Activated CD8-positive, alpha-beta T cell treated with anti-CD3 and anti-CD28 coated beads for 36 hours (primary cell): ENCODE results near the gene ARRDC3. TPM values are rescaled to one million over a fixed set of nuclear protein-coding genes. Genes with fewer than 3 reads are reported as not detected.

Experiments used
- ATAC-seq: fragments of 200-7000 bp; cut with Tn5 transposase; one replicate; pipeline ENCODE4 v1.10.0; 2021; ENCODE audit warnings: mild to moderate bottlenecking, moderate library complexity
- CTCF ChIA-PET: fragments of 350-600 bp; sonication (Branson Sonifier 250); formaldehyde crosslinking; loops from one replicate; lab custom pipeline; 2021; ENCODE audit warnings: antibody characterized with exemption; lab: Charles Lee
- POLR2A ChIA-PET: fragments of 350-600 bp; sonication (Branson Sonifier 250); formaldehyde crosslinking; loops from one replicate; lab custom pipeline; 2021; ENCODE audit warnings: antibody characterized with exemption; lab: Charles Lee
- DNase-seq: peaks from one replicate; pipeline ENCODE4 v3.0.0-alpha.2; 2020
- H3K27ac Mint-ChIP-seq: one replicate; pipeline ENCODE4 v1.8.0; 2021; ENCODE audit warnings: mild to moderate bottlenecking, mixed read lengths
- H3K27me3 Mint-ChIP-seq: one replicate; pipeline ENCODE4 v1.8.0; 2021; ENCODE audit warnings: mixed read lengths
- H3K36me3 Mint-ChIP-seq: one replicate; pipeline ENCODE4 v1.8.0; 2021; ENCODE audit warnings: low read depth, mixed read lengths
- H3K4me1 Mint-ChIP-seq: one replicate; pipeline ENCODE4 v1.8.0; 2021; ENCODE audit warnings: low read depth, mixed read lengths
- H3K4me3 Mint-ChIP-seq: one replicate; pipeline ENCODE4 v1.8.0; 2021; ENCODE audit warnings: mild to moderate bottlenecking, moderate library complexity, mixed read lengths
- H3K9me3 Mint-ChIP-seq: one replicate; pipeline ENCODE4 v1.8.0; 2021; ENCODE audit warnings: mixed read lengths
- CTCF ChIP-seq: fragments of 200-600 bp; IDR thresholded peaks from one replicate; pipeline ENCODE4 v1.8.0; 2022; ENCODE audit warnings: antibody characterized with exemption, mild to moderate bottlenecking
- intact Hi-C: fragments of 100-400 bp; cut with micrococcal nuclease; formaldehyde crosslinking; loops from one replicate; pipeline ENCODE4 v1.10.0; 2022
- total RNA-seq, 2 experiments: library from RNA; stranded (reverse); gene quantifications; one replicate each; pipeline ENCODE4 v1.2.3, GENCODE V29; 2021

Gene ARRDC3
- total RNA-seq, 2 experiments from 2014 or later, result 35.4 to 39.2 TPM

GRCh38 chr5:91361790-91362189 is 21.3 kb downstream of the ARRDC3 start:
- intact Hi-C loops, result loop anchor here (5.0 kb wide), 1 partner anchor 49 kb away; no protein-coding TSS in a partner anchor
- Mint-ChIP-seq H3K27me3 (no peaks in the 10 kb centered on the region), H3K36me3 (peaks cover 22% of the 10 kb centered on the region), H3K27ac (peak overlapping the region; percentile 75), H3K4me3 (no peak overlapping the region), H3K9me3 (peaks cover 16% of the 10 kb centered on the region), H3K4me1 (peaks cover 14% of the 10 kb centered on the region)
- POLR2A ChIA-PET, result interaction anchor here (1.0 to 2.0 kb wide), 6 partner anchors 9 to 81 kb away, joined by 3 to 9 read pairs (median 4); partner anchors contain the start of gene ARRDC3
- CTCF ChIA-PET, result interaction anchor here (0.6 to 0.8 kb wide), 2 partner anchors 179 to 495 kb away, joined by 3 read pairs; no protein-coding TSS in a partner anchor
- DNase-seq (no peak), ATAC-seq (no peak)
- no peak for TF ChIP-seq CTCF

- TF ChIP-seq CTCF, result no peak
- Mint-ChIP-seq H3K36me3 (peaks cover 18% of the 10 kb centered on the region), H3K27ac (peak overlapping the region; percentile 75), H3K4me3 (peak overlapping the region; percentile 18), H3K27me3 (peaks cover 3% of the 10 kb centered on the region), H3K4me1 (peaks cover 14% of the 10 kb centered on the region), H3K9me3 (peaks cover 16% of the 10 kb centered on the region)
- POLR2A ChIA-PET, result interaction anchor here (1.0 to 2.0 kb wide), 4 partner anchors 10 to 80 kb away, joined by 3 to 9 read pairs (median 4); partner anchors contain the start of gene ARRDC3
- ATAC-seq (peak; percentile 79), DNase-seq (peak; percentile 26)
- intact Hi-C loops, result loop anchor here (5.0 kb wide), 1 partner anchor 49 kb away; no protein-coding TSS in a partner anchor
- CTCF ChIA-PET, result no interaction called here
Measured at GRCh38 chr5:91361055-91361701, 21.9 kb downstream of the ARRDC3 start.

GRCh38 chr5:91359962-91360609 is 23.0 kb downstream of the ARRDC3 start:
- no peak for TF ChIP-seq CTCF
- Mint-ChIP-seq H3K27ac (no peak overlapping the region), H3K27me3 (peaks cover 3% of the 10 kb centered on the region), H3K36me3 (peaks cover 15% of the 10 kb centered on the region), H3K9me3 (peaks cover 15% of the 10 kb centered on the region), H3K4me3 (no peak overlapping the region), H3K4me1 (peaks cover 14% of the 10 kb centered on the region)
- ATAC-seq (no peak), DNase-seq (no peak)
- intact Hi-C loops, result loop anchor here (5.0 kb wide), 1 partner anchor 48 kb away; no protein-coding TSS in a partner anchor
- ChIA-PET CTCF (interaction anchor here (0.9 kb wide), 1 partner anchor 25 kb away, joined by 3 read pairs; no protein-coding TSS in a partner anchor), POLR2A (no interaction called here)

GRCh38 chr5:91357806-91358205 is 25.3 kb downstream of the ARRDC3 start:
- CTCF ChIA-PET, result interaction anchor here (1.6 kb wide), 1 partner anchor 27 kb away, joined by 3 read pairs; no protein-coding TSS in a partner anchor

More at GRCh38 chr5:91357806-91358205, 25.3 kb downstream of the ARRDC3 start:
- ATAC-seq, result no peak
- H3K9me3 Mint-ChIP-seq, result peaks cover 15% of the 10 kb centered on the region
- H3K36me3 Mint-ChIP-seq, result peaks cover 15% of the 10 kb centered on the region
- no peak overlapping the region for H3K4me3 Mint-ChIP-seq
- no peak for DNase-seq
- no peak for TF ChIP-seq CTCF
- no peak overlapping the region for H3K27ac Mint-ChIP-seq
- intact Hi-C loops, result no loop called here
- H3K27me3 Mint-ChIP-seq, result peaks cover 3% of the 10 kb centered on the region
- POLR2A ChIA-PET, result interaction anchor here (1.3 kb wide), 1 partner anchor 25 kb away, joined by 3 read pairs; the partner anchor contains the start of gene ARRDC3
- H3K4me1 Mint-ChIP-seq, result peaks cover 14% of the 10 kb centered on the region
